GM23248 (cell line): Measurements from ENCODE around the gene MAN1C1.

Experiments used
- EZH2 ChIP-seq: fragments of 200-600 bp; sonication (generic); IDR thresholded peaks from 2 replicates; pipeline ENCODE4 v1.6.1; 2018; ENCODE audit warnings: antibody characterized with exemption, mild to moderate bottlenecking; ENCODE audit not compliant: insufficient read depth, poor library complexity, severe bottlenecking
- EZH2phosphoT487 ChIP-seq: fragments of 200-600 bp; sonication (generic); IDR thresholded peaks from 2 replicates; pipeline ENCODE4 v1.6.1; 2018; ENCODE audit warnings: antibody characterized with exemption, moderate library complexity, mild to moderate bottlenecking, low read depth; ENCODE audit not compliant: insufficient read depth

DNA sequence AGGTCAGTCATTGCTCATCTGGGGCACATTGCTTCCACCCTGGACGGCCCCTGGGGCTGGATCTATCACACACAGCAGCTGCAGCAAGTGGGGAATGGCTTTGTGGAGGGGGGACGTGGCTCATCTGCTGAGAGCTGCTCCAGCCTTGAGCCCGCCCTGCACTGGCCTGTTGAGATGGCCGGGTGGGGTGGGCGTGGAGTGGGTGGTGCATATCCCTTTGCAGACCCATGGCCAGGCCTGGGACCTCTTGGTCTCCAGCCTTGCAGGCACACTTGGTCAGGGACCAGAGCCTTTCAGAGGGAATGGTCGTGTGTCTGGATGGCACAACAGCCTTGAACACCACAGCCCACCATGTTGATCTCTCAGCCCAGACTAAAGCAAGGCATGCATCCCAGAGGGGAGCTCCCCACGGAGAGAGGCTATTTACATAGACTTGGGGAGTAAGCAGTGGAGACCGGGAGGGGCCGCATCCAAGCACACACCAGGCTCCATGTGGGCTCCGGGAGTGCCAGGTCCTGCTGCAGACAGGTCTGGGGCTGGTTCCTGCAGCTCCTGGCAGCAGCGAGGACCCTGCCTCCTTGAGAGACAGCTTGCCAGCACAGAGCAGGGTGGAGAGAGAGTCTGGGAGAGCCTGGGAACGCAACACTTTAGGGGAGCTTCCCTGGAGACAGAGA lies 130.6 kb downstream of the MAN1C1 start:
- no peak for TF ChIP-seq EZH2
- TF ChIP-seq EZH2phosphoT487: no peak
